ENCODE results near the gene RHOXF2B.
"Not testable (repeated sequence)": the region's sequence is repeated elsewhere in the genome, so short reads cannot be mapped to it uniquely, and the experiment has no call there.

The RHOXF2B gene

GRCh38 chrX:120077590-120077989 lies at the start of gene RHOXF2B:
RHOXF2B (minus strand) TSS chrX:120077690; CDS start chrX:120077552, 138 bp downstream.
- DNase-seq (ENCODE audit: low spot score); FAIRE-seq: not testable (repeated sequence)

GRCh38 chrX:120125444-120125843 lies 48.0 kb upstream of the RHOXF2B start:
- FAIRE-seq (no peak), DNase-seq (ENCODE audit: low spot score) (no peak)

GRCh38 chrX:120120223-120120622 lies 42.7 kb upstream of the RHOXF2B start:
- FAIRE-seq (no peak), DNase-seq (ENCODE audit: low spot score) (no peak)

GRCh38 chrX:120115438-120115963 lies 38.0 kb upstream of the RHOXF2B start, which contains the start of gene RHOXF1:
RHOXF1 (minus strand) TSS chrX:120115913; CDS start chrX:120115862, 51 bp downstream.
- FAIRE-seq (no peak), DNase-seq (ENCODE audit: low spot score) (no peak)

GRCh38 chrX:120111611-120112010 lies 34.1 kb upstream of the RHOXF2B start:
- no peak for DNase-seq (ENCODE audit: low spot score)
- no peak for FAIRE-seq

GRCh38 chrX:120109378-120109777 lies 31.9 kb upstream of the RHOXF2B start:
- no peak for FAIRE-seq
- DNase-seq (ENCODE audit: low spot score): no peak

GRCh38 chrX:120104707-120105106 lies 27.2 kb upstream of the RHOXF2B start:
- not testable (repeated sequence) for FAIRE-seq; DNase-seq (ENCODE audit: low spot score)

- DNase-seq (ENCODE audit: low spot score); FAIRE-seq: not testable (repeated sequence)
Observed at GRCh38 chrX:120101057-120101456, 23.6 kb upstream of the RHOXF2B start.

- no peak for FAIRE-seq
- DNase-seq (ENCODE audit: low spot score): no peak
Observed at GRCh38 chrX:120090208-120090607, 12.7 kb upstream of the RHOXF2B start.

GRCh38 chrX:120087289-120088017 lies 10.0 kb upstream of the RHOXF2B start:
- DNase-seq (ENCODE audit: low spot score) (no peak), FAIRE-seq (no peak)

- peak; percentile 17 for FAIRE-seq
- not testable (repeated sequence) for DNase-seq (ENCODE audit: low spot score)
Observed at GRCh38 chrX:120085553-120086185, 8.2 kb upstream of the RHOXF2B start.

- not testable (repeated sequence) for FAIRE-seq
Observed at GRCh38 chrX:120066169-120066568, 11.3 kb downstream of the RHOXF2B start.

GRCh38 chrX:120042712-120043111 lies 34.8 kb downstream of the RHOXF2B start:
- FAIRE-seq; DNase-seq (ENCODE audit: low spot score): not testable (repeated sequence)

More at GRCh38 chrX:120066169-120066568, 11.3 kb downstream of the RHOXF2B start:
- DNase-seq (ENCODE audit: low spot score): not testable (repeated sequence)

GRCh38 chrX:120042247-120042646 lies 35.2 kb downstream of the RHOXF2B start:
- not testable (repeated sequence) for DNase-seq (ENCODE audit: low spot score); FAIRE-seq

GRCh38 chrX:120040176-120040575 lies 37.3 kb downstream of the RHOXF2B start:
- not testable (repeated sequence) for DNase-seq (ENCODE audit: low spot score); FAIRE-seq

- DNase-seq (ENCODE audit: low spot score); FAIRE-seq: not testable (repeated sequence)
Observed at GRCh38 chrX:120039087-120039733, 38.3 kb downstream of the RHOXF2B start.

- no peak for FAIRE-seq
- DNase-seq (ENCODE audit: low spot score): no peak
Observed at GRCh38 chrX:120036704-120037103, 40.8 kb downstream of the RHOXF2B start.

GRCh38 chrX:120035522-120036309 lies 41.8 kb downstream of the RHOXF2B start:
- FAIRE-seq; DNase-seq (ENCODE audit: low spot score): not testable (repeated sequence)

- DNase-seq (ENCODE audit: low spot score) (no peak), FAIRE-seq (no peak)
Observed at GRCh38 chrX:120029354-120029753, 48.1 kb downstream of the RHOXF2B start.

GRCh38 chrX:120023259-120023658 lies 54.2 kb downstream of the RHOXF2B start:
- FAIRE-seq (no peak), DNase-seq (ENCODE audit: low spot score) (no peak)

- no peak for FAIRE-seq
Observed at GRCh38 chrX:120022763-120023162, 54.7 kb downstream of the RHOXF2B start.

More at GRCh38 chrX:120022763-120023162, 54.7 kb downstream of the RHOXF2B start:
- DNase-seq (ENCODE audit: low spot score): no peak

Data from RCC 7860 (cell line).